PC-9 (cell line): ENCODE measurements around the gene TNS1. TPM values are rescaled to one million over a fixed set of nuclear protein-coding genes. Genes with fewer than 3 reads are reported as not detected.
A peak's percentile ranks its signal among the peaks of the same experiment; 100 is the strongest.

Experiments used
- BruUV-seq: library from RNA; stranded (reverse); fragments of 400-500 nt; replicated peaks from 2 replicates; lab custom pipeline; 2021; lab: Mats Ljungman, UMichigan
- CTCF ChIA-PET: fragments of 300-600 bp; sonication (Branson Sonifier 250); formaldehyde crosslinking; loops from one replicate; lab custom pipeline; 2022; ENCODE audit warnings: antibody characterized with exemption; lab: Charles Lee
- POLR2A ChIA-PET: fragments of 300-600 bp; sonication (Branson Sonifier 250); formaldehyde crosslinking; loops from one replicate; lab custom pipeline; 2022; ENCODE audit warnings: antibody characterized with exemption; ENCODE audit not compliant: unreplicated experiment; lab: Charles Lee
- DNase-seq, 2 experiments: peaks; one replicate each; pipeline versions ENCODE4 v3.0.0 to v3.0.0-alpha.2; 2015 to 2022; ENCODE audit warnings: mixed read lengths in 1 of 2
- H2AFZ ChIP-seq: fragments of 200-600 bp; sonication (generic); 2 replicates; pipeline ENCODE4 v1.8.1; 2017; ENCODE audit warnings: antibody characterized with exemption
- H3F3A ChIP-seq: fragments of 200-600 bp; sonication (generic); 2 replicates; pipeline ENCODE4 v1.8.1; 2017; ENCODE audit warnings: antibody characterized with exemption, mild to moderate bottlenecking, low read depth; ENCODE audit not compliant: insufficient read depth
- H3K27ac ChIP-seq: fragments of 200-600 bp; sonication (generic); 2 replicates; pipeline ENCODE4 v1.6.1; 2016; ENCODE audit warnings: mixed run types
- H3K27me3 ChIP-seq: fragments of 200-600 bp; sonication (generic); 2 replicates; pipeline ENCODE4 v1.6.1; 2016; ENCODE audit warnings: low read depth, mixed run types; ENCODE audit not compliant: insufficient read depth
- H3K36me3 ChIP-seq: fragments of 200-600 bp; sonication (generic); 2 replicates; pipeline ENCODE4 v1.6.1; 2016; ENCODE audit warnings: low read depth, mixed run types
- H3K4me1 ChIP-seq: fragments of 200-600 bp; sonication (generic); replicated peaks from 2 replicates; pipeline ENCODE4 v1.6.1; 2016; ENCODE audit warnings: mixed run types; ENCODE audit not compliant: insufficient read depth
- H3K4me2 ChIP-seq: fragments of 200-600 bp; sonication (generic); 2 replicates; pipeline ENCODE4 v1.6.1; 2017; ENCODE audit warnings: mixed run types
- H3K4me3 ChIP-seq: fragments of 200-600 bp; sonication (generic); 2 replicates; pipeline ENCODE4 v1.6.1; 2016; ENCODE audit warnings: mixed run types
- H3K79me2 ChIP-seq: fragments of 200-600 bp; sonication (generic); 2 replicates; pipeline ENCODE4 v1.6.1; 2017; ENCODE audit warnings: low read depth, mixed run types
- H3K9me2 ChIP-seq: fragments of 200-600 bp; sonication (generic); 2 replicates; pipeline ENCODE4 v1.8.1; 2017; ENCODE audit warnings: mild to moderate bottlenecking; ENCODE audit not compliant: insufficient read depth
- H3K9me3 ChIP-seq: fragments of 200-600 bp; sonication (generic); 2 replicates; pipeline ENCODE4 v1.8.1; 2016; ENCODE audit warnings: low read depth; ENCODE audit not compliant: insufficient read depth
- H4K20me1 ChIP-seq: fragments of 200-600 bp; sonication (generic); 2 replicates; pipeline ENCODE4 v1.8.1; 2017; ENCODE audit not compliant: insufficient read depth
- CTCF ChIP-seq: fragments of 200-600 bp; sonication (generic); conservative IDR thresholded peaks from 2 replicates; pipeline ENCODE4 v1.6.1; 2017; ENCODE audit warnings: mixed run types, antibody characterized with exemption, mild to moderate bottlenecking, moderate library complexity
- EZH2 ChIP-seq: fragments of 200-600 bp; sonication (generic); IDR thresholded peaks from 2 replicates; pipeline ENCODE4 v1.8.0; 2017; ENCODE audit warnings: antibody characterized with exemption, low read depth
- intact Hi-C: fragments of 100-400 bp; cut with micrococcal nuclease; formaldehyde crosslinking; loops from one replicate; pipeline ENCODE4 v1.10.0; 2022; ENCODE audit not compliant: unreplicated experiment
- total RNA-seq: library from RNA; stranded (reverse); gene quantifications from 2 replicates; pipeline ENCODE4 v1.2.3, GENCODE V29; 2021

The TNS1 gene
- total RNA-seq, 1 experiment from 2014 or later: 5.5 TPM

- no peak overlapping the region for H3K27ac ChIP-seq
- DNase-seq: peak; percentile 57 to 58
- H3K79me2 ChIP-seq: no peaks in the 10 kb centered on the region
- no peaks in the 10 kb centered on the region for H3K27me3 ChIP-seq
- no peak overlapping the region for H3K4me3 ChIP-seq
- no peak for TF ChIP-seq EZH2
- TF ChIP-seq CTCF: no peak
- no peaks in the 10 kb centered on the region for H3F3A ChIP-seq
- H3K9me3 ChIP-seq: no peaks in the 10 kb centered on the region
- no peaks in the 10 kb centered on the region for H3K36me3 ChIP-seq
- H3K4me2 ChIP-seq: no peak overlapping the region
- no peaks in the 10 kb centered on the region for H4K20me1 ChIP-seq
- H3K9me2 ChIP-seq: no peaks in the 10 kb centered on the region
- CTCF ChIA-PET: no interaction called here
- intact Hi-C loops: no loop called here
- POLR2A ChIA-PET: interaction anchor here (0.5 kb wide), 1 partner anchor 353 kb away, joined by 5 read pairs; no protein-coding TSS in a partner anchor
- H3K4me1 ChIP-seq: peaks cover 14% of the 10 kb centered on the region; the same call in 1 of the 2 replicates
- no TSS peak for BruUV-seq
- H2AFZ ChIP-seq: no peak overlapping the region
Observed at GRCh38 chr2:217954469-217954868, 48.3 kb downstream of the TNS1 start.

GRCh38 chr2:217954051-217954450, 48.7 kb downstream of the TNS1 start:
- BruUV-seq: no TSS peak
- Histone ChIP-seq H3K4me2 (no peak overlapping the region), H3K9me2 (no peaks in the 10 kb centered on the region), H3F3A (no peaks in the 10 kb centered on the region), H4K20me1 (no peaks in the 10 kb centered on the region), H3K4me3 (no peak overlapping the region), H3K4me1 (peaks cover 14% of the 10 kb centered on the region; the same call in 1 of the 2 replicates), H3K9me3 (no peaks in the 10 kb centered on the region), H2AFZ (no peak overlapping the region), H3K36me3 (no peaks in the 10 kb centered on the region), H3K27me3 (no peaks in the 10 kb centered on the region), H3K79me2 (no peaks in the 10 kb centered on the region), H3K27ac (no peak overlapping the region)
- intact Hi-C loops: no loop called here
- no peak for DNase-seq
- no peak for TF ChIP-seq CTCF
- TF ChIP-seq EZH2: no peak
- ChIA-PET POLR2A (no interaction called here), CTCF (no interaction called here)

GRCh38 chr2:217953531-217953932, 49.3 kb downstream of the TNS1 start:
- H3K4me1 ChIP-seq: peaks cover 14% of the 10 kb centered on the region; the same call in 1 of the 2 replicates
- no peak overlapping the region for H2AFZ ChIP-seq
- no peaks in the 10 kb centered on the region for H3K36me3 ChIP-seq
- ChIA-PET CTCF (no interaction called here), POLR2A (no interaction called here)
- H3K9me3 ChIP-seq: no peaks in the 10 kb centered on the region
- no peaks in the 10 kb centered on the region for H4K20me1 ChIP-seq
- no peaks in the 10 kb centered on the region for H3F3A ChIP-seq
- no peak for TF ChIP-seq EZH2
- no peak for TF ChIP-seq CTCF
- H3K27ac ChIP-seq: no peak overlapping the region
- H3K4me3 ChIP-seq: no peak overlapping the region
- H3K4me2 ChIP-seq: no peak overlapping the region
- no TSS peak for BruUV-seq
- no peak for DNase-seq
- intact Hi-C loops: no loop called here
- no peaks in the 10 kb centered on the region for H3K27me3 ChIP-seq
- no peaks in the 10 kb centered on the region for H3K9me2 ChIP-seq
- no peaks in the 10 kb centered on the region for H3K79me2 ChIP-seq
